GM19468 (cell line): ENCODE results near the gene CD28.

Source experiments
- ATAC-seq: cut with Tn5 transposase; IDR thresholded peaks from one replicate; pipeline ENCODE4 v1.9.1; 2021; ENCODE audit warnings: mild to moderate bottlenecking, moderate library complexity, moderate number of reproducible peaks; ENCODE audit not compliant: unreplicated experiment; ENCODE audit errors: extremely low read depth

CD28 gene

DNA sequence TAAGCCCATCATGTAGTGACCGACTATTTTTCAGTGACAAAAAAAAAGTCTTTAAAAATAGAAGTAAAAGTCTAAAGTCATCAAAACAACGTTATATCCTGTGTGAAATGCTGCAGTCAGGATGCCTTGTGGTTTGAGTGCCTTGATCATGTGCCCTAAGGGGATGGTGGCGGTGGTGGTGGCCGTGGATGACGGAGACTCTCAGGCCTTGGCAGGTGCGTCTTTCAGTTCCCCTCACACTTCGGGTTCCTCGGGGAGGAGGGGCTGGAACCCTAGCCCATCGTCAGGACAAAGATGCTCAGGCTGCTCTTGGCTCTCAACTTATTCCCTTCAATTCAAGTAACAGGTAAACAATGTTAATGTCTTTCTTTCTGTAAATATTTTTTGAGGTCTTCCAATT, at the start of gene CD28:
TSS of gene CD28 (plus strand) at position 237 of the 400 bp plus-strand sequence. CDS start at position 295, 58 bp downstream.
- ATAC-seq, result peak; percentile 91

GRCh38 chr2:203659331-203660049, 46.9 kb upstream of the CD28 start:
- ATAC-seq, result peak; percentile 68

GRCh38 chr2:203660465-203660864, 46.0 kb upstream of the CD28 start:
- ATAC-seq, result no peak

DNA sequence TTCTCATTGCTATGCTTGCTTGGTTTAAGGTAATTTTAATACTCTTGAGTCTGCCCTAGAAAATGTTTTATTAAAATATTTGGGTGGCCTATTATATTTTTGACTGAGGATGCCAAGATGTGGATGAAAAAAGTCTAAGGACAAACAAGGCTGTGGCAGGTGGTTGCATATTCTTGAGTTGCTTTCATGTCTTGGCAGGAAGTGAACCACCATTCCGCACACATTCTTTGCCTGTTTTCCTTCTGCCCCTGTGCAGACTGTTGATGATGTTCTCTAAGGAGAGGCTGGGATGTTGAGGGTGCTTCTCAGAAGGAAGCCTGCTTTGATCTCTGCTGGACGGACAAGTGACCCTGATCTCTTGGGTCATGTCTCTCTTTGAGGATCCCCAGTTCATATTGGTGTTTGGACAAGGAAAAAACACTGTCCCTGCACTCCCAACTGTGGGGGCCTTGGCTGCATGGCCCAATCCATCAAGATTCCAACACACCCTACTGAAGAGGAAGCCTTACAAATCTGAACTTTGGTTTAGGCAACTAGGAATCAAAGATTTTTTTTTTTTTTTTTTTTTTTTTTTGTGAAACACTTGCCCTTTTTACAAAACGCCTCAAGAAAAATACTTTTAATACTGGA, 45.0 kb upstream of the CD28 start:
- ATAC-seq, result no peak

GRCh38 chr2:203662487-203662886, 44.0 kb upstream of the CD28 start:
- no peak for ATAC-seq

- ATAC-seq, result no peak
Observed at GRCh38 chr2:203662951-203663350, 43.5 kb upstream of the CD28 start.

GRCh38 chr2:203664029-203664755, 42.2 kb upstream of the CD28 start:
- ATAC-seq, result no peak

- ATAC-seq, result no peak
Observed at GRCh38 chr2:203667838-203668237, 38.6 kb upstream of the CD28 start.

DNA sequence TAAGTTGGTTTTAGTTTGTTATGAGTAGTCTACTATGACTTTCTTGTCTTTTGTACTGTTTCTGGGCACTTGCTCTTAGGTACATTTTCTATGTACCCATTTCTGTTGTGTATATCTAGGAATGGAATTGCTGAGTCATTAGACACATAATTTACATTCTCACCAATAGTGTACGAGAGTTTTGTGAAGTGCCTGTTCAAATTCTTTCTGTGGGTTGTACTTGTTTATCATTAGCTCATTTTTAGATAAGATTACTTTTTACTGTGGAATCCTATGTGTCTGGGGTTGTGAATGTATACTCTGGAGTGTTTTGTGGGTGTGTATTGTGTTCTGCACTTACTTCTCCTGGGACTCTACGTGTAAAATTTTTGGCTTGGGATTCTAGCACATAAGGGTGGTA, 36.6 kb upstream of the CD28 start:
- no peak for ATAC-seq

GRCh38 chr2:203670939-203671338, 35.5 kb upstream of the CD28 start:
- no peak for ATAC-seq

- ATAC-seq, result no peak
Observed at GRCh38 chr2:203671876-203672275, 34.6 kb upstream of the CD28 start.

DNA sequence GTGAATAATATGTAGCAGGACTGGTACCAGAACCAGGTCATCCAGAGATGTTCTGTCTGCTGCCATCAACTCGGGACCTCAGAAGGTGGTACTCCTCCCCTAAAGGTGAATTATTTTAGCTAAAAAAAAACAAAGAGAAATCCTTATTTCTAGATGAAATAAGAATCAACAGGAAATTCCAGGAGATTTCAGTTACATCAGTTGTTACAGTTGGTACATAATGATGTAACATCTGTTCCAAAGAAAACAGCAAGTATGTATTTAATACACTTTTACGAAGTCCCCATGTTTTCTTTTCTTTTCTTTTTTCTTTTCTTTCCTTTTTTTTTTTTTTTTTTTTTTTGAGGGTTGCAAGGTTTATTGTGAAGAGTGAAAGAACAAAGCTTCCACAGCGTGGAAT, 33.6 kb upstream of the CD28 start:
- ATAC-seq, result no peak

DNA sequence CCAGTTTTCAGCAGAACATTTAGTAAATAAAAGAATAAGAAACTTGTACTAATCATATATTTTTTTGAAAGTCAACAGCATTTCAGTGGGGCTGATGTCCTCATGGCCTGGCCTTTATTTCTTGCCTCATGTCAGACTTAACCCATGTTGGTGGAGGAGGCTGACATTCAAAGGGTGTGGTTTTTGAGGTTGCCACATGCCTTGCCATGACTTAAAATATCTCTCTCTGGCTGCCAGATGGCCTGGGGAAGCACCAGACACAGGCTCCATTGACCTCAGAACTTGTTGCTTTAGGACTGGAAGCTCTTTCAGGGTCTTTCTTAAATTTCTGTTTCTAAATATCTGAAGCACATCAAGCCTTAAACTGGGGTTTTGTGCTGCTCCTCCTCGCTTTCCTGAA, 32.5 kb upstream of the CD28 start:
- peak; percentile 96 for ATAC-seq

DNA sequence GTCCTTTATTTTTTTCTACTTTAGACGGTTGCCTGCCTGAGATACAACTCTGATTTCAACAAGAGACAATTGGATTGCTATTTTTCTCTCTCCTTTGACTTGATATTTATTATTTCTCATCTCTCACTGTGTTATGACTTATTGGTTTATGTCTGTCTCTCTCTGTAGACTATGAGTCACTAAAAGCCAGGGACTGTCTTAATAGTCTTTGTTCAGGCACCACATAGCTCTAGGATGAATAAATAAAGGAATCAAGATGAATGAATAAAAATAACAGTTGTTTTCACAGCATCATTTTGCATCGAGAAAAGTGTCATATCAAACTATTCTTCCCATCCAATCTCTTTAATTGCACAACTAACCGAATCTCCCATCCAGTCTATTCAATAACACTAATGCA, 31.4 kb upstream of the CD28 start:
- ATAC-seq, result no peak

- no peak for ATAC-seq
Observed at GRCh38 chr2:203678971-203679370, 27.5 kb upstream of the CD28 start.

GRCh38 chr2:203679401-203679800, 27.0 kb upstream of the CD28 start:
- ATAC-seq, result no peak

DNA sequence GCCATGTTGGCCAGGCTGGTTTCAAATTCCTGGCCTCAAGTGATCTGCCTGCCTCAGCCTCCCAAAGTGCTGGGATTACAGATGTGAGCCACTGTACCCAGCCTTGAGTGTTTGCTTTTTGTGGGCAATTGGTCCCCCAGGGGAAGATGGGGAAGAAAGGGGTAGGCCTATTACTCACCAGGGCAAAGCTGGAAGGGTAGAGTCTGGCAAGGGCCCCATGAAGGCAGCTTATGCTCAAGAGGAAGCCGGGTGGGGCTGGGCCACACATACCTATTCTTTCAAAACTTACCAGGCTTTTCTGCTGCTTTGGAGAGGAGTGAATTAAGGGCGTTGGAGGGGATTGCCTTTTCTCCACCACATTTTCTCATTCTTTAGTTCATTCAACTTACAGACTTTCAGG, 24.5 kb upstream of the CD28 start:
- no peak for ATAC-seq

DNA sequence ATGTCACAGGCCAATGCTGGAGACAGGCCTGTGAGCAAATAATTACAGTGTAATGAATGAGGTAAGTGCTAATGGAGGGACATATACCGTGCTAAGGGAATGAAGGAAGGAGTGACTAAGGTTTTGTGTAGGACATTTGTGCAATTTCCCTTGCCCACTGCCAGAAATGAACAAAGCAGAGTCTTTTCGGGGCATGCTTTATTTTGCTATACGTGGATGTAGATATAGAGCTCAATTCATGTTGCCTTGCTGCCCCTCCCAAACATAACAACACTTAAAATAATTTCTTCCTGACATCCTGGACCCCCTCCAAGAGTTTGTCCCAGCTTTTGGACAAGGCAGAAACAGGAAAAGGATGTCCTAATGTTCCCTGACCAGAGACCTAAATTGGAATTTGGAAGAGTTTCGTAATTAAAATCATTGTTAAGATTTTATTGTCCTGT, 23.7 kb upstream of the CD28 start:
- ATAC-seq, result no peak

DNA sequence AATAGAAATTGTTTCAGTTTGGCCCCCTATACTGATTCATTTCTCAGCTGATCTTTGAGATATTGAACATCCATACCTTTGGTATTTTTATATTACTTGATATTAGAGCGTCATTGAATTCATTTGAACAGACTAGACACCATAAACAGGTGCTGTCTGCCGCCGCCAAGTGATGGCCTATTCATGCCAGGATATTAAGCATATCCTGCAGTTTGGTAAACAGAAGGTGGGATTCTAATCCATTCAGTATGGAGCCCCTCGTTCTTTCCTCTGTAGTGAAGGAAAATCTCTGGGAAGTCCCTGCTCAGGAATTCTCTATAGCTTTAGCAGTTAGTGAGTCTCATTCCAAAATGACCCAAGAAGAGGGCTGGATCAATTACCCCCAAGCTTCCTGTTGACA, 23.0 kb upstream of the CD28 start:
- ATAC-seq, result no peak

GRCh38 chr2:203683932-203684556, 22.4 kb upstream of the CD28 start:
- ATAC-seq, result peak; percentile 40

- ATAC-seq, result no peak
Observed at GRCh38 chr2:203685081-203685621, 21.3 kb upstream of the CD28 start.
